HG02763 (cell line): Measurements from ENCODE around the gene NRBP1.

Experiments
- ATAC-seq: cut with Tn5 transposase; IDR thresholded peaks from one replicate; pipeline ENCODE4 v1.9.1; 2021; ENCODE audit warnings: mild to moderate bottlenecking, moderate library complexity; ENCODE audit not compliant: unreplicated experiment

NRBP1 gene

DNA sequence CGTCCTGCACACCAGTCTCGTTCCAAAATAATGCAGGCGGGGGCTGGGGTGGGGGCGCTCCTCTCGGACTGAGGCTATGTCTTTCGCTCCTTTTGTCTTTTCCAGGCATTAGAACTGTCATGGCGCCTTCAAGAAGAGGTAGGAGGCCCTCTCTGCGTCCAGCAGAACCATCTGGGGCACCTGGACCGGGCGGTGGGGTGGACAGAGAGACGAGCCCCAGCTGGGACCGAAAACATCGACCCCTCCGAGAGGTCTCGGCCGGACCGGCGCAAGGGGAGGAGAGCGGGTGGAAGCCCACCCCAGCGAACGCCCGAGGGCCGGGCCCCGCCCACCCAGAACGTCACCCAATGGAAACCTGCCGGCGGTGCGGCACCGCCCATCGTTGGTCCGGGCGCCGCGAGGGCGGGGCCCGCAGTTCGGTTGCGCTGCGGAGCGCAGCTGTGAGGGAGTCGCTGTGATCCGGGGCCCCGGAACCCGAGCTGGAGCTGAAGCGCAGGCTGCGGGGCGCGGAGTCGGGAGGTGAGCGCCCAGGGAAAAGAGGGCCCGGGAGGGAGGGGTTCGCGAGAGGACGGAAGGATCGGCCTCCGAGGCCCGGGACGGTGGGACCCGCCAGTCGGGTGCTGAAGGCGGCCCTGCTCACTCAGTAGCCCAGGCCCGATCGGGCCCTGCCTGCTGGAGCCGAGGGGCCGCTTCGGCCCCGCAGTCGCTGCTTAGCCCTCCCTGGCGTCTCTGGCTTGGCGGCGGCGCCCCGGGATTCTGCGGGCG lies at the start of gene NRBP1:
TSS of gene NRBP1 (plus strand) at position 419 of the 765 bp plus-strand sequence. CDS start 4,643 bp downstream, outside the sequence.
- ATAC-seq: peak; percentile 90

DNA sequence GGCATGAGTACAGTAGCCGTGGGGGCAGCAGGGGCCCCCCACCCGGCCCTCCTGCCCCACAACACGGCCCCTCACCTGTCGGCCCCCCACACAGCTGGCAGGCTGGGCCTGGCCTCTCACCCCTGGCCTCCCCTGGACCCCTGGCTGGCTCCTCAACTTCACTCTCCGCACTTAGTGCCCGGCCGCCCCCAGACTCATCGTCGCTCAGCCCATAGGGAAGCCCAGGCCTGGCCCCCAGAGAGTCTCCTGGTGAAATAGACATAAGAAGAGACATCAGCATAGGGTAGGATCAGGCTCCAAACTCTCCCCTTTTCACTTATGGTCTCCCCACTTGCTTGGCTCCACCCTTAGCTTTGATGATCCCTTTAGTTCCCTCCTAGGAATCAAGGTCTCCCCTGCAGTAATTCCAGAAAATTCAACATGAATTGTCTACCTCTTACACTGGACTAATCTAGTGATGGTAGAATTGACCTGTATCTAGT lies 49.6 kb upstream of the NRBP1 start:
- no peak for ATAC-seq

DNA sequence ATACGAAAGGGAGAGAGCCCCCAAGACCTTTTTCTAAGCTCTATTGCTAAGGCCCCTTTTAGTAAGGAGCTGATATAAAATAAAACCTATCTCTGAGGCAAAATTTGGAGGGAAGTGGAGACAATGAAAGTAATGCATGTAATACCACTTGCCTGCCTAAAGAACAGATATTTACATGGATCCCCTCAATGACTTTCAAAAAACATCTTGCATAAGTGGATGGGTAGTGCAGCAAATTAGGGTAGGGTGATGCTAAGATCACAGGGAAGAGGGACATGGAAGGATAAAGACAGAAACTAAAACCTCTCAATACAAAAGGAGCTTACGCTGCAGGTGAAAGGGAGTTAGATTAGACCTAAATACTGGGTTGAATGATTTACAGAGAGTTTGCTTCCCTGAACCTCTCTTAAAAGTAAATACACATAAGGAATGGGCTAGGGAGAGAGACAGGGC lies 49.0 kb upstream of the NRBP1 start:
- no peak for ATAC-seq

DNA sequence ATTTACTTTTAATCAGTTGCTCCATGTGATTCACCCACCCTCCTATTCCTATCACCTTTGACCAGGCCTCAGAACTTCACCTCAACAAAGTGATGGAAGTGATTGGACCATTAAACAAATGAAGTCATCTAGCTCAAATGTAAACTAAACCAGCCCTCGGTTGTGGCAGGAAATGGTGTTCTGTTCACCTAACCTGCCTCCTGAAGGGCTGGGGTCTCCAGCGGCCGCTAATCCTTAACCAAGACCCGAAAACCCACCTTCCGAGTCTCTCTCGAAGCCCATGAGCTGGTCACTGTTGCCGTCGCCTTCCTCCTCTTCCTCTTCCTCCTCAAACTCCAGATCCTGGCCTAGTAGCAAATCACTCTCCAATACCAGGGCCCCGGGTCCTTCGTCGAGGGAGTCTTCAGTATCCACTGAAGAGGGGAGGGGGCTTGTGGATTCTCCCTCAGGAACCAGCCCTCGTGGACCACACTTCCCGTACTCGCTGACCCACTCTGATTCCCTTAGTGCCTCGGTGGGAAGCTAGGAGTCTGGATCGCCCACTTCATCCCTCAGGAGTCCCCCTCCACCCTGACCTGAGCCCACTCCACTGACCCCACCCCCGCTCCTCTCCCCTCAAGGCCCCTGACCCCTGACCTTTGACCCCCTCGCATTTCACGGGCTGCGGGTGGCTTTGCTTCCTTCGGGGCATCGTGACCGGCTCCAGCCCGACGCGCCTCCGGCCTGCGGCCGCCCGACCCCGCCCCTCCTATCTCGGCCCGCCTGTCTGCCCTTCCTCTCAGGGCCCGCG lies 48.4 kb upstream of the NRBP1 start:
- ATAC-seq: peak; percentile 30

DNA sequence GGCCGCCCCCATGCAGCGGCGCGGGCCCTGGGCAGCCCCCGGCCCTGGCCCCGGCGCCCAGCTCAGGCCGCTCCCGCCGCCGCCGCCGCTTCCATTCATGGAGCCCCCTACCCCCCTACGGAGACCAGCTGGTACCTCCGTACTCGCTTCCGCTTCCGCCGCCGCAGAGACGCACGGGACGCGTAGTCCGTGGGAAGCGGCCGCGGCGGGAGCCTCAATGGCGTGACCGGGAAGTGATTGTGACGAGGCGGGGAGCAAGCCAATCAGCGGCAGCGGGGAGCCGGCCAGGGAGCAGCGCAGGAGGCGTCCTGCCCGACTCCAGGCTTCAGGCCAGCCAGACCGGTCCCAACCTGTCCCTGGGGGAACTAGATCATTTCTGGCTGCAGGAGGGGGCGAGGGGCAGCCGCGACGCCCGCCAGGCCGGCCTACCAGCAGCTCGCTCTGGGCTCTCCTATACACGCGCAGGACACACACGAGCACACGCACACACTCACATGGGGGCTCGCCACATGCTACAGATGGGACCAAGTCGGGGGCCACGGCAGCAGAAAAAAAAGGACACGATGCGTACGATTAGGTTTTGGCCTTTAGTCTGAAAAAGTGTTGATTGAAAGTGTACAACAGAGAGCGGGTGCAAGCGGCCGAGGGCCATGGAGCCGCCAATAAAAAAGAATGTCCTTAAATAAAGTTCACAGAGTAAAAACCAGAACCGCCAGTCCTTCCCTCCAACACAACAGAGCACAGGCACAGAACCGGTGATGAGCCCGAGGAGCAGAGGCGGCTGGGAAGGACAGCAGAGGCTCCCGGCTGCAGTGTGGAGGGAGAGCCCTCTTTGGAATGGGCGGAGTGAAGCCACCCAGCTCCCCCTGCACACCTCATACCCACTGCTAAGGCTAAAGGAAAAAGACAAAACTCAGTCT lies 47.5 kb upstream of the NRBP1 start, which contains the start of gene ZNF513:
TSS of gene ZNF513 (minus strand) at position 109 of the 920 bp plus-strand sequence. CDS start 208 bp downstream, outside the sequence.
- ATAC-seq: peak; percentile 86

DNA sequence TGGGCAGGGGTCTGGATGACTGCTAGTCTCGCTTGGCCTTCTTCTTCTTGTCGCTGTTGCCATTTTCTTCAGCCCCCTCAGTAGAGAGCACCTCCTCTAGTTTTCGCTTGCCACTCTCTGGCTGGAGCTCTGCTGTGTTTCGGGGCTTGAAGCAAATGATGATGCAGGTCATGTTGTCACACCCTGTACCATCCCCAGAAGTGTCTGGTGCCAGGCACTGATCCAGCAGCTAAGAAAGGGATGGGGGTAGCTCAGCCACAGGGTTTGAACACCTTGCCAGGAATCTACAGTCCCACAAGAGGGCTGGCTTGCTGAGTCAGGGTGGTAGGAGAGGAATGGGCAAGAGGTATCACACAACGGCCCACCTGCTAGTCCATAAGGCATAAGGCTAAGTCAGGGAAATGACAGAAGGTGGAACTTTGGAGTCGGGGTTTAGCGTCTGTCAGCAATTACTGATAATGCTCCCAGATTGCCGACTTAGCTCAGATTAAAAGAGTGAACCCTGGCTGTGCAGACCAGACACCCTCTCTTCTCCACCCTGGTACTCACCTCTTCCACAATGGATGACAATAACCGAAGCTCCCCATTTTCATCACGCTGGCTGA lies 46.8 kb upstream of the NRBP1 start:
- no peak for ATAC-seq

DNA sequence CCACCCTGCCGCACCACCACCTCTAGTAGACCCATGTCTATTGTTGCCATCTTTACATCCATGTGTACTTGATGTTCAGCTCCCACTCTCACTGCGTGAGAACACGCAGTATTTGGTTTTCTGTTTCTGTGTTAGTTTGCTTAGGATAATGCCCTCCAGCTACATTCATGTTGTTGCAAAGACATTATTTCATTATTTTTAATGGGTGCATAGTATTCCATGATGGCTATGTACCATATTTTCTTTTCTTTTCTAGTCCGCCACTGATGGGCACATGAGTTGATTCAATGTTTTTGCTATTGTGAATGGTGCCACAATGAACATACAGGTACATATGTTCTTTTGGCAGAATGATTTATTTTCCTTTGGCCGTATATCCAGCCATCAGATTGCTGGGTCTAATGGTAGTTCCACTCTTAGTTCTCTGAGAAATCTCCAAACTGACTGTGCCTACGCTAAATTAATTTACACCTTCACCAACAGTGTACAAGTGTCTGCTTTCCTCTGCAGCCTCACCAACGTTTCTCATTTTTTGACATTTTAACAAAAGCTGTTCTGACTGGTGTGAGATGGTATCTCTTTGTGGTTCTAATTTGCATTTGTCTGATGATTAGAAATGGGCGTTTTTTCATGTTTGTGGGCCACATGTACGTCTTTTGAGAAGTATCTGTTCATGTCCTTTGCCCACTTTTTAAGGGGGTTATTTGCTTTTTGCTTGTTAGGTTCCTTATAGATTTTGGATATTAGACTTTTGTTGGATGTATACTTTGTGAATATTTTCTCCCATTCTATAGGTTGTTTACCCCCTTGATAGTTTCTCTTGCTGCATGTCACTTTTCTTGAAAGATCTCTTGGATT lies 37.4 kb upstream of the NRBP1 start:
- no peak for ATAC-seq

DNA sequence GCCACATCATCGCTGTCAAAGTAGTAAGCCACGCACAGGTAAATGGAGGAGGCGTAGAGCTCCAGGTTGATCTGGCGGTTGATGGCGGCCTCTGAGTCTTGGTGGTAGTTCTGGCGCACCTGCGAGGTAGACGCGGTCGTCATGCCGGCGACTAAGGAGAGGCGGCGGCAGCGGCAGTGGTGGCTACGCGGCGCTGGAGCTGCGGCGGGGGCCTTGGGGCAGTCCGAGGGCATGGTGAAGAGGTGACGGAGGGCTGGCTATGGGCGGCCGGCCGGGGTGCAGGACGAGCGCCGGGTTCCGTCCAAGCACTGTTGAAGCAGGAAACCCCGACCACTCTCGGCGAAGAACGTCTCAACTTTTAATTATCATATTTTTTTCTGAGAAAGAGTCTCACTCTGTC lies 35.2 kb upstream of the NRBP1 start:
- ATAC-seq: no peak

DNA sequence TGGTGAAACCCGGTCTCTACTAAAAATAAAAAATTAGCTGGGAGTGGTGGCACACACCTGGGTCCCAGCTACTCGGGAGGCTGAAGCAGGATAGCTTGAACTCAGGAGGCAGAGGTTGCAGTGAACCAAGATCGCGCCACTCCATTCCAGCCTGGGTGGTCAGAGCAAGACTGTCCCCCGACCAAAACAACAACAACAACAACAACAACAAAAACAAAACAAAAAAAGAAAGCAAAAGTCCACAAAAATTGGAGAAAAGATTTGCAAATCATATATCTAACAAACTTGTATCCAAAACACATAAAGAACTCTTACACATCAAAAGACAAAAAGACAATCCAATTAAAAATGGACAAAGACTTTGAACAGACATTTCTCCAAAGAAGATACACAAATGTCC lies 29.5 kb upstream of the NRBP1 start:
- no peak for ATAC-seq

DNA sequence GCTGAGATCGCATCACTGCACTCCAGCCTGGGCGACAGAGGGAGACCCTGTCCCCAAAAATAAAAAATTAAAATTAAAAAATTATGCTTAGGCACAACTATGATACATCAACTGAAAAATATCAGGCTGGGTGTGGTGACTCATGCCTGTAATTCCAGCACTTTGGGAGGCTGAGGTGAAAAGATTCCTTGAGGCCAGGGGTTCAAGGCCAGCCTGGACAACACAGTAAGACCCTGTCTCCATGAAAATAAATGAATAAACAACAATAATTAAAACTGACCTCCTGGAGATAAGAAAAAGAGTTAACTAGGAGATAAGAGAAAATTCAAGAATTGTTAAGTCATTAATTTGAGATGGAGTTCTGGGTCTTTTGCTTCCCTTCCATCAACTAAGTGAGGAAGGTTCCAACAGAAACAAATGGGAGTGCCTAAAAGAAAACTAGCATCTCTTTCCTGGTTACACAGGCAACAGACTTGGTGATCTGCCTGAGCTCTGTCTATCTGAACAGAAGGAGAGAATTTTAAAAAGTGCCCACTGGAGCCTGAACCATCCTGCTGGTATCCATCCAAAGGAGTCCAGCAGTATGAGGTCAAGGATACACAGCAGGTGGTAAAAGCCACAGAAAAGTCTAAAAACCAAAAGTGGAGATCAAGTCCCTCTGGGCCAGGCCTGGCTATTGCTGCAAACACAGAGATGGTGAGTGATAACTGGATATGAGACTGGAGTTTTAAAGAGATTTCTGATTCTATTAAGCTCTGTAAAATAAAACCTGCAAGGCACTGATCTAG lies 27.9 kb upstream of the NRBP1 start:
- ATAC-seq: no peak

DNA sequence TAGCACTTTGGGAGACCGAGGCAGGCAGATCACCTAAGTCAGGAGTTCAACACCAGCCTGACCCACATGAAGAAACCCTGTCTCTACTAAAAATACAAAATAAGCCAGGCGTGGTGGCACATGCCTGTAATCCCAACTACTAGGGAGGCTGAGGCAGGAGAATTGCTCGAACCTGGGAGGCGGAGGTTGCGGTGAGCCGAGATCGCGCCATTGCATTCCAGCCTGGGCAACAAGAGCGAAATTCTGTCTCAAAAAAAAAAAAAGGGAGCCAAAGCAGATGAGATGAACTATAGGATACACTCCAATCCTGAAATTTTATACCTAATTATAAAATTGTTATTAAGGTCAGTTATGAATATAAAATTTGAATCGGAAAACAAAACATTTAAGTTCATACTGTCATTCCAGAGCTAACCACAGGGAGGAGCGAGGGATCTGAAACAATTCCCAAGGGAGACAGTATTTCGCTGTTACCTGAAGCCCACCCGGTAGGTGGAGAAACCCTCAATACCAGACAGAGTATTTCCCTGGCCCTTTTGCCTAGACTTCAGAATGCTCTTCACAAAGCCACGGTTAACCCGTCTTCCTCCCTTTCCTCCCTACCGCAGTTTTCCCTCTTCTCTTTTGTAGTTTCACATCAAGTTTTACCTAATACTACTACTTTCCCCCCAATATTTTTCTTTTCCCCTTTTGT lies 20.5 kb upstream of the NRBP1 start:
- no peak for ATAC-seq

DNA sequence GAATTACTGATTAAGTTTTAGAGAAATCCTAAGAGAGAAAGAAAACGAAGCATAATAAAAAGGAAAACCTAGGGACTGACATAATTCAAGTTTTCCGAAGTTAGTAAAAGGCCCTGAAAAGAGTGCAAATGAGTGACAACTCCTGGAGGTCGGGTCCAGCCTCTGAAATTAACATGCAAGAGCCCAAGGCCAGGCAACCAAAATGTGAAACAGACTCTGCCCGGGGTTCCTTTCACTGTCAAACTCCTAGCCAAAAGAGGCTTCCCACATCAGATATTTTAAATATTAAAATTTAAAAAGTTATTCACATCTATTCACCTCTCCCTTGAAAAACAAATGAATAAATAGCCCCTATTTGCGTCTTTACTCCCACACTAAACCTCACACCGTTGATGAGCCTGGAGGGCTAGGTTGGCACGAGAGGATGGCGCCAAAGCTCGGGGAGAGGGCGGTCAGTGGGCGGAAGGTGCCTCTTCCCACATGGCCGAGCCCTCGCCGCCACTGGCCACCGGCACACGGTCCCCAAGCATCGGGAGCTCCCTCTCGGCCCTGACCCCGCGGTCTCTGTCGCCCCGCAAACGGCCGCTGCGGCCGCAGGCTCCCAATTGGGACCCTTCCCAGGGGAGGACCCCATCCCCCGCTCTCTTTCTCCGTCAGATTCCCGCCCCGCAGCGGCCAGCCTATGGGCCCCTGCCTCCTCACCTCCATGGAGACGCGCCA lies 19.7 kb upstream of the NRBP1 start:
- peak; percentile 23 for ATAC-seq

DNA sequence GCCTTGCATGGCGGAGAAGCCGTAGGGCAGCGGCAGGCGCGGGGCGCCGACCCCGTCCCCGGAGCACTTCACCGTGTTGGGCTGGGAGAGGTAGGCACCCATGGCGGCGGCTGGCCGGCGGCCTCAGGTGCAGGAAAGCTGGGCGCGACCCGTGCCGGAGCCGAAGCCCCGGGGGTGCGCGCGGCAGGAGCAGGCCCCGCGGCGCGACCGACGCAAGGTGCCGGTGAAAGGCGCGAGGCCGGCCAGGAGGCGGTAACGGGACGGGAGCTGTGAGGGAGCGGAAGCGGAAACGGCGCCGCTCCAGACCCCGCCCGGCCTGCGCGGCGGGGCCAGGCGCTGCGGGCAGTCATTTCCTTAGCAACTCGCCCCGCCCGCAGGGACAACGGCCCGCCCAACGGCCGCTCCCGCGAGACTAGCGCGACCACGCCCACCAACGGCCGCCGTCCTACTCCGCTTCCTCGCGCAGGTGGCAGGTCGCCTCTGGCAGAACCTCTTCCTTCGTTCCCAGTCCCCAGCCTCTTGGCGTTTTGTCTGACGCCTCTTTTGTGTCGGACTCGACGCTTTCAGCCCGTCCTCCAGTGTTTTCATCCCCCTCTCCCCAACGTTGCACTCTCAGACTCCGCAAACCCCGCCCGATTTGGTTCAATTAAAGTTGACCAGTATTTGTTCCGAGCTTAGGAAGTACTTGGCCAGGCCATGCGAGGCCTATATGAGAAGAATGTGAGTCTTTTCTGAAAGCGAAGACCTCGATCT lies 18.9 kb upstream of the NRBP1 start, which contains the start of gene PPM1G:
TSS of gene PPM1G (minus strand) at position 271 of the 753 bp plus-strand sequence. CDS start at position 102, 169 bp downstream.
- peak; percentile 94 for ATAC-seq

DNA sequence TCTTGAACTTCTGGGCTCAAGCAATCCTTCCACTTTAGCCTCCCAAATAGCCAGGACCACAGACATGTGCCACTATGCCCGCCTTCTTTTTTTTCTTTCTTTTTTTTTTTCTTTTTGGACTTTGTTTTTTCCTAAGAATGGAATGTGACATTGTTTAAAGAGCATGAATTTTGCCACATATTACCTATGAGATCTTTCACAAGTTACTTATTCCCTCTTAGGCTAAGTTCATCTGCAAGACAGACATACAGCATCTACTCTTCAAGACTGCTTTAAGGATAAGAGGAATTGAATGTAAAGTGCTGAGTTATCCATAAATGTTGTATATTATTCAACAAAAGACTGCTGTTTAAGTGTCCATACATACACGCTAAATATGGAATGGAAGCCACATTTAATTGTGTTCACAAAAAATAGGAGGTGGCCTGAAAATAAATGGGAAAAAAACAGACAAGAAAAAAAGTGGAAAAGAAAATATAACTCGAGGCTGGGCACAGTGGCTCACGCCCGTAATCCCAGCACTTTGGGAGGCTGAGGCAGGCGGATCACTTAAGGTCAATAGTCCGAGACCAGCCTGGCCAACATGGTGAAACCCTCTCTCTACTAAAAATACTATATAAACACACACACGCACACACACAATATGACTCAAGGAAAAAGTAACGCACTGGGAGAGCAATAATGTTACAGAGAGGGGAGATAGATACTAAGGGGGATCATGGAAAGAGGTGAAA lies 15.8 kb upstream of the NRBP1 start:
- no peak for ATAC-seq

DNA sequence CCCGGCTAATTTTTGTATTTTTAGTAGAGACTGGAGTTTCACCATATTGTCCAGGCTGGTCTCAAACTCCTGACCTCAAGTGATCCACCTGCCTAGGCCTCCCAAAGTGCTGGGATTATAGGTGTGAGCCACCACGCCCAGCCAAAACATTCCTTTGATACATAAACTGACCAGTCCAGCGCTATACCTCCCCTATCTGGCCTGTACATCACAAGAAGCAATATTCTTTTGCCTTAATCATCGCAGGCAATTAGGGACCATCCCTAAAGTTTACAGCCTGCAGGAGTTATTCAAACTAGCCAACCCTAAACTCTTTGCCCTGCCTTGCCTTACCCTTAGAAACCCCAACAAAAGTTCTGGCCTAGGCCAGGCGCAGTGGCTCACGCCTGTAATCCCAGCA lies 12.3 kb upstream of the NRBP1 start:
- no peak for ATAC-seq

DNA sequence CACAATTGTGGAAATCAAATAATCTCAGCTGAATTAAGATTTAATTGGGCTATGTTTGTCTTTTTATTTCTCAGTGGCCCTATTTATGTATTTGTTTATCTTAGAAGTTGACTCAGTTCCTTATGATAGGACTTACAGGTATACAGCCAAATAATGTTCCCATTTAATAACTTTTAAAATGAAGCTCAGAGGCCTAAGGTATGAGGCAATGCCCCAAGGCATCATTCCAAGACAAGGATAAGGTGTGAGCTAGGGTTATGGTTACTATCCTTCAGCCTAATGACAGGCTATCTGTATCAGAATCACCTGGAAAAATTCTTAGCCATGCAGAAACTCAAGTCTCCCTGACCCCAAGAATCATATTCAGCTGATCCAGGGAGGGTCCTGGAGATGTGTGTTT lies 7.4 kb upstream of the NRBP1 start:
- ATAC-seq: no peak
